ENCODE data around the gene MYLK2.

DNA sequence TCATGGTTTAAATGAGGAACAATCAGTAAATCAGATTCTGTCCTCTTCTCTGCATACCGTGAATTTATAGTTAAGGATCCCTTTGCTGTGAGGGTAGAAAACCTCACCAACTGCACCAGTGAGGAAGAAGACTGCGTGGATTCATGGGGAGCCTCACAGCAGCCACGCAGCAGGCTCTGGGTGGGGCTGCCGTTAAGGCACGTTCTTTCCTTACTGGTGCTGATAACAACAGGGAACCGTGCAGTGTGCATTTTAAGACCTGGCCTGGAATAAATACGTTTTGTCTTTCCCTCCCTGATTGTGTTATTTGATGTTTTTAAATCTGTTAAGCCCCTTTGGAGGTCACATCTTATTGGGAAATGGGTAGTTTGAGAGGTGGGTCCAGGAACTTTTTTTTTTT, 17.6 kb upstream of the MYLK2 start:
- TF ChIP-seq, protein P1, sequence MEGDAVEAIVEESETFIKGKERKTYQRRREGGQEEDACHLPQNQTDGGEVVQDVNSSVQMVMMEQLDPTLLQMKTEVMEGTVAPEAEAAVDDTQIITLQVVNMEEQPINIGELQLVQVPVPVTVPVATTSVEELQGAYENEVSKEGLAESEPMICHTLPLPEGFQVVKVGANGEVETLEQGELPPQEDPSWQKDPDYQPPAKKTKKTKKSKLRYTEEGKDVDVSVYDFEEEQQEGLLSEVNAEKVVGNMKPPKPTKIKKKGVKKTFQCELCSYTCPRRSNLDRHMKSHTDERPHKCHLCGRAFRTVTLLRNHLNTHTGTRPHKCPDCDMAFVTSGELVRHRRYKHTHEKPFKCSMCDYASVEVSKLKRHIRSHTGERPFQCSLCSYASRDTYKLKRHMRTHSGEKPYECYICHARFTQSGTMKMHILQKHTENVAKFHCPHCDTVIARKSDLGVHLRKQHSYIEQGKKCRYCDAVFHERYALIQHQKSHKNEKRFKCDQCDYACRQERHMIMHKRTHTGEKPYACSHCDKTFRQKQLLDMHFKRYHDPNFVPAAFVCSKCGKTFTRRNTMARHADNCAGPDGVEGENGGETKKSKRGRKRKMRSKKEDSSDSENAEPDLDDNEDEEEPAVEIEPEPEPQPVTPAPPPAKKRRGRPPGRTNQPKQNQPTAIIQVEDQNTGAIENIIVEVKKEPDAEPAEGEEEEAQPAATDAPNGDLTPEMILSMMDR (IDR thresholded peaks at IDR 0.05): no peak
- no peak for TF ChIP-seq POLR2A (IDR thresholded peaks at IDR 0.05)

All from lower leg skin (tissue), 3 donors.